GM18520 (cell line): ENCODE measurements around the gene KIF6.

Experiments
- ATAC-seq: cut with Tn5 transposase; IDR thresholded peaks from one replicate; pipeline ENCODE4 v1.9.1; 2021; ENCODE audit not compliant: unreplicated experiment

KIF6 gene

DNA sequence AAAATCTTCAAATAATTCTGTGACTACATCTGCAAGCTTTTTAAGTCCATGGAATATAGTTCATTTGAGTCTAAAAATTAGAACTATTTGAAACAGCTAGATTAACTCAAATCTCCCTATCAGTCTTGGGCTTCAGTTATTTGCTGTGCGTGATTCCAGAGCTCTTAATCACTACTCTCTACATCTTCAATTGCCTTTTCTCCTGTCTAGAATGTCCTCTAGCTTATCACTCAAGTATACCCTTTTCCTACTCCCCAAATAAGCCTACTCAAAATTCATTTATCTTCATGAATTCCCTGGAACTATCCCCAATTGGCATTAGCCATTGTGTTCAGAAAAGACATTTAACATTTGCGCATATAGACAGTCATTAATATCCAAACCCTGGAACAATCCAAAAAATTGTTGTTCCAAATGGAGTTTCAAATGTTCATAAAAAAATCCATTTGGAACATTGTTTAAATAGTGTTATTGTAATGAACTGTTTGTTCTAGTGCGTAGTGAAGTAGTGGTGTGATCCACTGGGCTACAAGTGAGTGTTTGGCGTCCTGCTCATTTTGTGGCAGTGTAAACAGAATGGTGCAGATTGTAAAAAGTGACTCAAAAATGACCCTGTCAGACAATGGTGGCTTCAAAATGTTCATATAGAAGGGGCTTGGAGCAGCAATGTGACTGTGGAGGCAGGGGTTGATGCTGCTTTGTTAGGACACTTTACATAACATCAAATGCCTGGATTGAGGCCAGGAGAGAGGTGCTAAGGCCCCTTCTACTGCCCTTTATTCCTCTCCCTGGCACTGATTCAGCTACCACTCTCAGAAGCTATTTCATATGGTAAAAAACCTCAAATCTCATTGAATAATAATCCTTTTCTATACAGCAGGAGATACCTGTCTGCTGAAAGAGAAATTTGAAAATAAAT lies 122.3 kb downstream of the KIF6 start:
- ATAC-seq, result no peak

DNA sequence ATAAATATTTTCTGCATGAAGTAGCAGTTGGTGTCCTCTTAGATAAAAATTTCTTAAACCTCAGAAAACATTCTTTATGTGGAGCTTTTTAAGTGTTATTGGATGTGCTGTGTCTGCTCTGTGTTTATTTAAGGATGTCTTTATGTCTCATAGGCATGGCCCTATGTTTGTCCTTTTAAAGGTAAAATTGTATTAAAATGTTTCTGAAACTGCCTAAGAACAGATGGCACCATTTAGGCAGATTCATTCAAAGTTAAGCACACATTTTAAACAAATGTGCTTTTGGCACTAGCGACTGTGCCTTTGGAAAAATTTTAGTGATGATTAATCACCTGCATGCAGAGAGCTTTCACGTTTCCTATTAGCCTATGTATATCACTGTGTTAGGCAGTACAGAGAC lies 125.2 kb downstream of the KIF6 start:
- ATAC-seq, result no peak

DNA sequence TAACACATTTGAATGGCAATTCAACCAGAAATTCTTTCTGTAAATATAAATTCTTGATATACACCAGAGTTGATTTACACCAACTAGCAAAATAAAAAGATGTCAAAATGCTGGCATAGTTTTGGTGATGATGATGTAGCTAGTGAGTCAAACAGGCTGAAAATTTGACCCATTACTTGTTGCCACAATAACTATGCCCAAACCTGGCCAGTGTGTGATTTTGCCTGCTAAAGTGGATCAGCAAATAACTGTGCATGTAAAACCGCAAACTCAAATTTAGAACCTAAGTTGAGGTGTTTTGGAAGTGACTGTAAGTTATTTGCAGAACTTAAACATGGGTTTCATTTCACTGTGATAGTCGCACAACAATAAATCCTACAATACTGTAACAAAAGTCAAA lies 125.9 kb downstream of the KIF6 start:
- ATAC-seq, result no peak

DNA sequence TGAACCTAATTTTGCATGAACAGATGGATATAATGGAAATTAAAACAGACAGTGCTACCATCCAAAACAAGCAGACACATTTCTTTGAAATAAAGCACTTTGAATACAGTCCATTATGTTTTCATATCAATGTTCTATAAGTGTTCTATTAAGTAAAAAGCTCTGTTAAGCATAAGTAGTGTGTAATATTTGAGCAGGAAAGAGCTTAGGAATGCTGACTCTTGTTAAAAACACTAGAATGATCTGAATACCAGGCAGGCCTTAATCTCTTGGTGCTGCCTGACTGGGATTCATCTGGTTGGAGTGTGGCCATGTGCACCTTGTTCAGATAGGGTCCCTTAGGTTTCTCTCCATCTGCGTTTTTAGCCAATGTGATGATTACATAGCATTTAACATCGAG lies 130.9 kb downstream of the KIF6 start:
- no peak for ATAC-seq

DNA sequence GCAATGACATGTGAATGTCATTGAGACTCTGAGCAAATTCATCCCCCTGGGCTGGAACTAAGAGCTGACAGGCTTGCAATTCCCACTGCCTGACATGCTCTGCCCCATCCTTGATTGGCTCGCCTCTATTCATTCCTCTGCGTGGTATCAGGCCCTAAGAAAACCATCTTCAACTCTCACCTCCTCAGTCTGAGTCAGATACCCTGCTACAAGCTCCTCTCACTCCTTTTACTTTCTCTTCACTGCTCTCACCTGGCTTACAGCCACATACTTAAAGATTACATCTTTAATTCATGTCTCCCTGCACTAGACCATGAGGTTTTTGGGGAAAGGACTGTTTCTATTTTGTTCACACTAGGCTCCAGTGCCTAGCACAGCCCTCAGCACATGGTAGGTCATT lies 131.6 kb downstream of the KIF6 start:
- no peak for ATAC-seq

DNA sequence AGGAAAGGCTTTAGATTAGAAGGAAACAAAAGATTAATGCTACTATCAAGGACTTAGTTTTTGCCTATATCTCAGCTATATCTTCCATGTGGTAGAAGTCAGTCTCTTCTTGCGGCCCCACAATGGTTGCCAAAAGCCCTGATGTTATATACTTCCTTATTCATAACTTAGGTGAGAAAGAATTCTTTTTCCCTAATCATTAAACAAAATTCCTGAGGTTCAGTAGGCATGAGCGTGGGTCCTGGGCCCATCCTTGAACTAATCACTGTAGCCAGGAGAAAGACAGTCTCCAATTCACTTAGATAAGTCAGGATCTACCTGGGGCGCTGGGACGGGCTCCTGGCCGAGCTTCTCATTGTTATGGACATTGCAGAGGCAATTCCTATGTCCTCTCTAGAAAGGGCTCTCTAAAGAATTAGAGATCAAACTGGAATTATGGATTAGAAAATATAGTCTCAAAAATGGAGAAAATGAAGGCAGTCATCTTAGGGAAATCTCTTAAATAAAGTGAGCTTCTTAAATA lies 134.3 kb downstream of the KIF6 start:
- ATAC-seq, result no peak

DNA sequence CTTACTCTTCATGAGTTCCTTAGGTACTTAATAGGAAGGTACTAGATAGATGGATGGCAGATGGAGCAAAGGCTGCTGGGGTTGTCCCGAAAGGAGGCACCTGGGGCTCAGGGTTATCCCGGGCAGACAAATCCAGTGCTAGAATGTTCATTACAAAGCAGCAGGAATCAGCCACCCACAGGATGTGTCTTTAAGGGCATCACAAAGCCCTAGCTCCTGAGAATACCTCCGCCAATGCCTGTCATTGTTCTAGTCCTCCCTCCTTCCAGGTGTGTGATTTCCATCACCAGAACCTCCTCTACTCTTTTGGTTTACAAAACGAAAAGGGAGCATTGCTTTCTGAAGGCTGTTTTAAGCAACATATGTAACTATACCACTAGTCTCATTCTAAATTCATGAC lies 138.1 kb downstream of the KIF6 start:
- ATAC-seq, result no peak

DNA sequence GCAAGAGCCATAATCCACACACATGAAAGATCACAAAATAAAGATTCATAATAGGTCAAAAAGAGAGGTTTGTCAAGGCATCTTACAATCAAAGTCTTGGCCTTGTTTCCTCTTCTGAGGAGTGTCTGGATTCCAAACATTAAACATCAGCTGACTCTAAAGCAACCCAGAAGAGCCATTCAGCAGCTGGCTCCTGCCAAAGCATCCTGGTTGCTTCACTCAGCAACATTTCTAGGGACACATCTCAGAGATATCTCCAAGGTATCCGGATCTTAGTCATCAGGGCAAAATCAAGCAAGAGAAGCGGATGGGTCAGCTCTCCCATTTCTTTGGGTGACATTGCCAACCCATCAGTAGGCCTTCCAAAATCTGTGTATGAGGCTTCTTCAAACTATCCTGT lies 139.6 kb downstream of the KIF6 start:
- no peak for ATAC-seq

DNA sequence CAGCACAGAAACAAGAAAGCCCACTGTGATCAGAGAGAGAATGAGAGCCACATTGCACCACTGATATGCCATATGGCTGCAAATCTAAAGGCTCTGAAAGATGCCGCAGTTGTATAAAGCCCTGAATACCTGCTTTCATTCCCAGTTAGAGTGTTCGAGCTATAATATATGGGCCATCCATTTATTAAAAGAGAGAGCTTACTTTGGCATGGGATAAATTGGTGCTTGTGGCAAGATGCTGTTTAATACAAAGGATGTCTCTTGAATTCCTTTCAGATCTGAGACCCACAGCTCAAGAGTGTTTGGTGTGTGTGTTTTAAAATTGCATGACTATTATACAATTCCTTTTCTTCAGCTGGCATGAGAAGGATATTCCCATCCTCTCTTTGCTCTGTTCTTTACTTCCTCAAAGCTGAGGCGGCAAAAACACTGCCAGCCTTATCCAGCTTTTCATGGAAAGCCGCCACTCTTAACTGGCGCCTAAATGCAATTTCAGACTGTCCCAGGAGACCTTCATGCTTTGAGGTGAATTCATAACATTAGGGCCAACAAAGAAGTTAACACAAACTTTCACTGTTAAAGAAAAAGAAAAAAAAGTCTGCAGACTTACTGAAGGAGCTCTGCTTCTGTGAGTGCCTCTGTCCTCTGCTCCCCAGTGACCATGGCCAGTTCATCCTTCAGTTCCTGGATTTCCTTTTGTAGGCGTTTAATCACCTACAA lies 147.6 kb downstream of the KIF6 start:
- ATAC-seq, result no peak

DNA sequence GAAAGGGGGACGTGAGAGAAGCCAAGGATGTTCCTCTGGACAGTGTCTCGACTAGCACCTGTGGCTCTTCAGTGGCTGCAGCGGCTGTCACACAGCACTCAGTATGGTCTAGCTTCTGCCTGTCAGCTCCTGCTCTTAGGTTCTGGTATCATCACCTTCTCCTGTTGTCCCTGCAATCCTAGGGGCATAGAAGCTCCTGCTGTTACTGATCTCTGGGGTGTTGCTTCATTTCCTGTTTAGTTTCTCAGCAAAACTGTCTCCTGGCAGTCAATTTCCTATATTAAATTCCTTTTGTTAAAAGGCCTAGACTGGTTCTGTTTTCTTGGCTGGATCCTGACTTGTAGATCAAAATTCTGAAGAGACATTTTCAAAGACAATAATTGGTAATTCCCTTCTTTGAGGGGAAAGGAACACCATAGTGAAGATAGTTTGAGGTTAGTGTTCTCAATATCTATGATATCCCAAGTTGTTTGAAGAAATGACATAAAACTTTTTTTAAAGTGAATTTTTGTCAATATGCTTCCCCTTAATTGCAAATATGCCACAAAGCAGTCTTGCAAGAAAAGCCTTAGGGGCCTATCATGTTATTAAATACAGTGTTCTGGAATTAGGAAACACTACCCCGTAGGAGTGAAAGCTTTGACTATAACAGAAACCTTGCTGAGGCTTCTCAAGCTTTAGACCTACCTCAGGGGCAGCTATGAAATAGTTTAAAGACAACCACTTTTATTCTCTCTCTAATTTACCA lies 148.5 kb downstream of the KIF6 start:
- ATAC-seq, result no peak

DNA sequence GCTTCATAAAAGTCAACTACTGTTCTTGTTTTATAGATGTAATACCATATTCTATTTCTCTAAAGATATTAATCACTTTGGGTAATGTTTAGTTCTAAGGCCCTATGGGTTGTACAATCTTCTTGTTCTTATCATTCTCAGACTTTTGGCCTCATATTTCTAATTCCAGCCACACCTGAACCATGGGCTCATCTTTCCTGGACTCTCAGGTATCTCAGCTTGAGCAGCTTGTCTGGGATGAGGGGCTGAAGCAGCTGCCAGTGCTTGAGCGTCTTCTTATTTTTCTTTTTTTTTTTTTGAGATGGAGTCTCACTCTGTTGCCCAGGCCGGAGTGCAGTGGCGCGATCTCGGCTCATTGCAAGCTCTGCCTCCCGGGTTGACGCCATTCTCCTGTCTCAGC lies 150.2 kb downstream of the KIF6 start:
- no peak for ATAC-seq

DNA sequence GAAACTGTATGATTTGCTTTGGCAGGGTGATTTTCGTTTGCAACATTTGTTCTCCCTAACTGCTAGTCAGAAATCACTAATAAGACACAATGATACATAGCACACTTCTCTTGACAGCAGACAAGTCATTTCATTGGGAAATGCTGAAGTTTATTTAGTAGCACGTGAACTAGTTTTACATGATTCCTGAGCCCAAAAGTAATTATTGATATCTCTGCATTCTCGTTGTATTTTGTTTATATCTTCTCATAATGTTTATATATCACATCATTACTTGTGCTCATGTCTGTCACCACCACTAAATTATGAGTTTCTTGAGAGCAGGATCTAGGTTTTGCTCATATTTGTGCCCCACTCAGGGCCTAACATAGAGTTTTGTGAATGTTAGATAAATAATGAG lies 151.7 kb downstream of the KIF6 start:
- no peak for ATAC-seq

DNA sequence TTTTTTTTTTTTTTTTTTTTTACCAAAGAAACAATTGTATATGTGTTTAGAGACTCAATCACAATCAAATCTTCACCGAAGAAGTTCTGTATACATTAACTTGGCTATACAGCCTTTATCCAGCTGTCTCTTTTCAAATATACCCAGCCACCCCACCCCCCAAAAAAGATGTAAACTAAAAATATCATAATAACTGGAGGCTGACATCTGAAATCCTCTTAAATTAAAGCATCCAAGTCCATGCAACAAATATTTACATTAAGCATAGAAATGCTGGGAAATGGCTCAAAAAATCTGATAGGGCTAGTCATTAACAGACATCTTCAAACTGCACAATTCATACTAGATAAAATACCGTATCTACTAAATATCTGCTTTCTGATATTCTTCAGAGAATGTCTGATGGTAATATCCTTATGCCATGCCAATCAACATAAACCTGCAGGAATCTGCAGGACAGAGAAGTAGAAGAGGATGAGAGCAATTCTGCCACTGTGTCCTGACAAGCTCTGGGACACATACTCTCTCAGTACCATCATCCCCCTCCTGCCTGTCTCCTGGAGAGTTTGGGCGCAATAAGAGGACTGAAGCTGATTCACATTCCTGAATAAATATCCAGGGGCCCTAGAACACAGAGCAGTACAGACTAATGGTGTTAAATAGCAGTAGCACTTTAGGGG lies 152.4 kb downstream of the KIF6 start:
- ATAC-seq, result no peak

DNA sequence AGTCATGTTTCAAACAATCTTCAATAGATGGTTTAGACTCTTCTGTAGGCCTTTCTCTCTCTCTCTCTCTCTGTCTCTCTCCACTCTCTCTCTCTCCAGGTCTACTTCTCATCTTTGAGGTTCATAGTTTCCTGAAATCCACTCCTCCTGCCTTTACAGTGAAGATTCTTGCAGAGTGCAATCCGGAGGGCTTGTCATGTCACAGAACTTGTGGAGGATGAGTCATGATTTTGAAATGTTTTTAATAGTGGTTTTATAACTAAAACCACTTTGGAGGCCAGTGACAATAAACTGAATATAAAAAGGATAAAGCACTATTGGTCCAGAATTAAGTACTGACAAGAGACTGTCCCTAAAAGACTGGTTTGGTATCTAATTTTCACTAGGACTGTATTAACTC lies 156.3 kb downstream of the KIF6 start:
- ATAC-seq, result no peak

DNA sequence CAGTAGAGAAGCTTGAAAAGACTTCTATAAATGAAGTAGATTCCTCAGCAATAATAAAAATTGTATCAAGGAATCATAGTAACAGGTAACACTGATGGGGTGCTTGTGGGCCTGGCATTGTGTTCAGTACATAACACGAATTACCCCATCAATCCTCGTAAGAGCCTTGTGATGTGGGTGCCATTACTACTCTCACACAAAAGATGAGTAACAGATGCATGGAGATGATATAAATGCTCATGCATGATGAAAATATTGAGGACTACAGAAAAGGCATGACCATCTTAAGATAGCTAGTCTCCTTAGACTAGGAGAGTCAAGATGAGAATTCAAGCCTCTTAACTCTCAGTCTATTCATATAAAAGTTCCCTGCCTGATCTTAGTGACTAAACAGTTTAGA lies 158.1 kb downstream of the KIF6 start:
- ATAC-seq, result no peak

DNA sequence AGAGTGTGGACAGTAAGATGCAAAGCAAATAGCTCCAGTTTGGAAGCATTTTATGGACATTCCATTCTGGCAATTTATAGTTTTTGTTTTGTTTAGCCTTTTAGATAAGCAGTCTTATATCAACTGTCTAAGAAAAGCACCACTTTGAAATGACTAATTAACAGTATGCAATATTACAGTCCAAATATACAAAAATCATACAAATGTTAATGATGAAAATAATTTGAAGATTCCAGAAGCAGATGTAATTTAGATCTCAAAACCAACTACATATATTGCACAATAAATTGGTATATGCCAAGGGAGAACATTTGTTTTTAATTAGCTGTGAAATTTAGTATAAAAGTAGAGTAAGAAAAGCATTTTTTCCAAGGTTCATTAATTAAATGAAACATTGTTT lies 158.8 kb downstream of the KIF6 start:
- no peak for ATAC-seq

DNA sequence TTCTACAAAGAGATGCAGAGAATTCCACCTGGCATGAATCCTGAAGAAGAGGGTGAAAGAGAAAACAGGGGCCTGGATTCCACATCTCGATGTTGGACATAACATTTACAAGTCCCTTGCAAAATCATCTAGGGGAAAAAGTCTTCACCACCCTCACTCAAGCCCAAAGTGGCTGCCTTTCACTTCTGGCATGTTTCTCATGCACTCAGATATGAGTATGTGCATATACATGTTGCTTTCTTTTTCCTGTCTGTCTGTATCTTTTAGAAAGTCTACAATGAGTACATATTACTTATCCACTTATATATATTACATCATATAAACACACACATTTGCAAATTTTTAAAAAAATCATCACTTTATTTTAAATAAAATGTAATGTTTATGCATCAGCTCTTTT lies 159.3 kb downstream of the KIF6 start:
- no peak for ATAC-seq

DNA sequence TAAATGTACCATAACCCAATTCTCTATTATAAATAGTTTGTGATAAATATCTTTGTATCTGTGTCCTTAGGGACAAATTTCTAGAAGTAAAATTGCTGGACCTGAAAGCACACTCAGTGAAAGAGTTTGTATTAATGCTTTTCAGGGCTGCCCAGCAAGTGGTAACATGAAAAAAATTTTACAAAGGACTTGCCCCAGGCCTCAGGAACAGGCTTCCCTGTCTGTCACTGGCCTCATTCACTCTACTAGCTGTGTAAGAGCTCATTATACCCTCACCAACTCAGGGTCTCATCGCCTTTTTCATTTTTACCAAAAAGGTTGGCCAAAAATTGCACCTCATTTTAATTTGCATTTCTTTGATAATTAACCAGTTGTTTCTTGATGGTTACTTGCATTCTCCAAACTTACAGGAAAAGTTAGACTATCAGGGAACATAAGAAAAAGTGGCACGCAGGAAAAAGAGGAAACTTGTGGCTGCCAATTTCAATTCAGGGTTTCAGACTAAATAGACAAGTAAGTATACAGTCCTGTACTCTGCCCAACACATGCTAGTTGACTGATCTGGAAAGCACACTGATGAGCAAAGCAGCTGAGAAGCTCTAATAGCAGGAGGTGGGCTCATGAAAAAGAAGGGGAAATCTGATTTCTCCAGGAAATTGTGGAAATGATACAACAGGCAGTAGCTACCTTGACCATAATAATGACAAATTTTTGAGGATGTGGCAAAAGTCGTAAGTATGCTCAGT lies 161.5 kb downstream of the KIF6 start:
- ATAC-seq, result no peak

DNA sequence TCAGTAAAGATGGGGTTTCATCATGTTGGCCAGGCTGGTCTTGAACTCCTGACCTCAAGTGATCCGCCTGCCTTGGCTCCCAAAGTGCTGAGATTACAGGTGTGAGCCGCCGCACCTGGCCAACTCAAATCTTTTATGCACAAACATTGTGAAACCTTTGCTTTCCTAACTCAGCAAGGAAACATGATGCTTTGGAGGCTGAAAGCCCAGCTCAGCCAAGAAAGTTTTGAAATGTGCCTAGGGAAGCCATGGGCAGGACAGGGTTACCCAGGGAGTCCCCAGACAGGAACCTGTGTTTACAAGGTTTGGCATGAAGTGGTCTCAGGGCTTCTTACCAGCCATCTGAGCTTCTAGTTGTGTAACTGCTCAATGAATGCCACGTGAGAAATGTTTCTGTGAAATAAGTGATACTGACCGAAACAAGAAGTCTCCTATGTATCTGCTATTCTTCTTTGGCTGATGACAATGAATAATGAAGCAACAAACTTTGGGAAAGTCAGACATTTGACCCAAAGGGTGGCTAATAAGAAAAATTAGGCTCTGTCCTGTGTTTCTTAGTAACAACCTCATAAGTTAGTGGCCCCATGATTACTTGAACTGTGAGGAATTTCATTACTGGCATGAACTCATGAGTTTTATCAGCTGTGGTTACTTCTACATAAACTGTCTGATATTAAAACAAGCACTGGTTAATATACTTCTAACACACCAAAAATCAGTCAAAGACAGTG lies 163.5 kb downstream of the KIF6 start:
- ATAC-seq, result no peak

DNA sequence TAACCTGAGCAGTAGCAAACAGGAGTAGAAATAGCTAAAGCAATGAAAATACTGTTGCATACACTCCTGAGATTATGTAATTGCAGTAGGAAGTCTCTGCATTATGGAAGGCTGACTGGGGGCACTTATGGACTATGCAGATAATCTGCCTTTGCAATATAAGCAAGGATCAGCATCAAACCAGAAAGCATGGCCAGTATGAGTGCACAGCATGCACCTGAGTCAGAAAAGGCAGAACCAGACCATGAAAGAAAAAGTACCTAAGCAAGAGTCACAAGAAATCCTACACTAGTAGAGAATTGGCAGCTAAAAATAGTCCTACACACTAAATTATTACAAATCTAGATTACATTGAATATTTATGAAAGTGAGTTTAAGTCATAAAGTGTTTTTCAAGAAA lies 164.3 kb downstream of the KIF6 start:
- no peak for ATAC-seq
